ENCODE results near the gene DMAP1. TPM values are rescaled to one million over a fixed set of nuclear protein-coding genes. Genes with fewer than 3 reads are reported as not detected.

Gene DMAP1
- total and polyA plus RNA-seq, 9 of the 15 experiments (the other 6 are each of a cell fraction or from before 2014, with no cell fraction given) = 1.5 to 51.2 (median 30.3) TPM

GRCh38 chr1:44213222-44214112 lies at the start of gene DMAP1 (continued):
- TF ChIP-seq CCAR2 (IDR thresholded peaks at IDR 0.05; ENCODE audit: low read depth, low read length) (no peak), CBFA2T2 (conservative IDR thresholded peaks at IDR 0.05) (no peak), CBX5 (IDR thresholded peaks at IDR 0.05; ENCODE audit: borderline replicate concordance, low read depth) (peak; percentile 90; the same call in 1 of the 2 replicates), NR2C2 (CRISPR knock-in tag; IDR thresholded peaks at IDR 0.05) (peak; percentile 95), NR2C2 (tag; IDR thresholded peaks at IDR 0.05) (peak; percentile 99), BCOR (IDR thresholded peaks at IDR 0.05) (peak; percentile 60; the same call in 1 of the 2 replicates), GTF3C2 (IDR thresholded peaks at IDR 0.05; ENCODE audit: borderline replicate concordance, extremely low read depth, insufficient read length) (no peak), SNRNP70 (optimal IDR thresholded peaks at IDR 0.05; ENCODE audit: low read depth, low read length) (no peak), CCNT2 (IDR thresholded peaks at IDR 0.05; ENCODE audit: borderline replicate concordance, extremely low read depth, insufficient read length, low read depth, low read length) (no peak), PURB (CRISPR knock-in tag; IDR thresholded peaks at IDR 0.05; ENCODE audit: low read depth) (no peak), CAMTA2 (CRISPR knock-in tag; conservative IDR thresholded peaks at IDR 0.05) (peak; percentile 86; the same call in 1 of the 2 replicates), PRPF4 (IDR thresholded peaks at IDR 0.05; ENCODE audit: insufficient read depth, low read depth, low read length, poor library complexity, severe bottlenecking) (no peak), SP2 (IDR thresholded peaks at IDR 0.05; ENCODE audit: extremely low read depth, low read depth, low read length, poor library complexity, severe bottlenecking) (no peak), SFPQ (IDR thresholded peaks at IDR 0.05; ENCODE audit: low read depth, low read length) (no peak), HNRNPLL (IDR thresholded peaks at IDR 0.05; ENCODE audit: low read depth, low read length, poor library complexity, severe bottlenecking) (no peak), MITF (IDR thresholded peaks at IDR 0.05) (0 out of 2 replicates have a peak, but pooled peaks have one; percentile 9), KHSRP (IDR thresholded peaks at IDR 0.05) (no peak), CC2D1A (IDR thresholded peaks at IDR 0.05) (peak; percentile 92), BMI1 (IDR thresholded peaks at IDR 0.05; ENCODE audit: low read length) (no peak; the same call in 1 of the 2 replicates), DIDO1 (tag; IDR thresholded peaks at IDR 0.05; ENCODE audit: low read depth) (peak; percentile 99), ZNF197 (CRISPR knock-in tag; IDR thresholded peaks at IDR 0.05; ENCODE audit: low read depth) (peak; percentile 91)

Data from K562 (cell line).